ENCODE results near the gene ARHGAP30.
A peak's percentile ranks its signal among the peaks of the same experiment; 100 is the strongest.
"Not testable (repeated sequence)": the region's sequence is repeated elsewhere in the genome, so short reads cannot be mapped to it uniquely, and the experiment has no call there.

ARHGAP30 gene

GRCh38 chr1:161037661-161038522 lies 31.8 kb downstream of the ARHGAP30 start:
- no peak for DNase-seq

- no peak for DNase-seq
Measured at GRCh38 chr1:161033751-161034150, 35.9 kb downstream of the ARHGAP30 start.

- DNase-seq, result no peak
Measured at GRCh38 chr1:161032409-161032808, 37.3 kb downstream of the ARHGAP30 start.

- DNase-seq, result no peak
Measured at GRCh38 chr1:161031874-161032273, 37.8 kb downstream of the ARHGAP30 start.

- DNase-seq, result not testable (repeated sequence)
Measured at GRCh38 chr1:161029466-161029865, 40.2 kb downstream of the ARHGAP30 start.

- DNase-seq, result not testable (repeated sequence)
Measured at GRCh38 chr1:161026954-161027353, 42.7 kb downstream of the ARHGAP30 start.

- not testable (repeated sequence) for DNase-seq
Measured at GRCh38 chr1:161022432-161022831, 47.3 kb downstream of the ARHGAP30 start.

- DNase-seq, result no peak
Measured at GRCh38 chr1:161021970-161022353, 47.7 kb downstream of the ARHGAP30 start.

- DNase-seq, result peak; percentile 94
Measured at GRCh38 chr1:161021165-161021969, 48.3 kb downstream of the ARHGAP30 start.

- DNase-seq, result no peak
Measured at GRCh38 chr1:161020509-161021164, 49.1 kb downstream of the ARHGAP30 start, which contains the start of gene F11R. TSS of gene F11R (minus strand) at chr1:161021152. CDS start at chr1:161021073, 79 bp downstream.

- no peak for DNase-seq
Measured at GRCh38 chr1:161019751-161020495, 49.8 kb downstream of the ARHGAP30 start.

GRCh38 chr1:161019111-161019660 lies 50.5 kb downstream of the ARHGAP30 start:
- not testable (repeated sequence) for DNase-seq

- DNase-seq, result no peak
Measured at GRCh38 chr1:161018631-161018930, 51.1 kb downstream of the ARHGAP30 start.

GRCh38 chr1:161017756-161018630 lies 51.7 kb downstream of the ARHGAP30 start:
- no peak for DNase-seq

GRCh38 chr1:161017181-161017580 lies 52.5 kb downstream of the ARHGAP30 start:
- DNase-seq, result not testable (repeated sequence)

GRCh38 chr1:161016683-161017082 lies 53.0 kb downstream of the ARHGAP30 start:
- DNase-seq, result not testable (repeated sequence)

- DNase-seq, result peak; percentile 60
Measured at GRCh38 chr1:161013488-161014230, 56.0 kb downstream of the ARHGAP30 start.

GRCh38 chr1:161013131-161013487 lies 56.6 kb downstream of the ARHGAP30 start:
- DNase-seq, result no peak

GRCh38 chr1:161012420-161012819 lies 57.3 kb downstream of the ARHGAP30 start:
- DNase-seq, result no peak

GRCh38 chr1:161009602-161010211 lies 60.0 kb downstream of the ARHGAP30 start:
- no peak for DNase-seq

Data from central memory CD4-positive, alpha-beta T cell (primary cell).